Activated CD4-positive, alpha-beta T cell treated with anti-CD3 and anti-CD28 coated beads, Interleukin-2, amount 50 U/mL, for 16 hours (primary cell): ENCODE results near the gene MOB3B.

Experiments used
- DNase-seq: peaks from one replicate; pipeline ENCODE4 v3.0.0-alpha.2; 2020

The MOB3B gene

GRCh38 chr9:27414220-27414761, 115.3 kb downstream of the MOB3B start:
- DNase-seq = no peak

GRCh38 chr9:27413511-27414219, 115.9 kb downstream of the MOB3B start:
- DNase-seq = no peak

- DNase-seq = no peak
Observed at GRCh38 chr9:27412963-27413362, 116.7 kb downstream of the MOB3B start.

- DNase-seq = no peak
Observed at GRCh38 chr9:27412081-27412480, 117.5 kb downstream of the MOB3B start.

- DNase-seq = no peak
Observed at GRCh38 chr9:27408482-27408881, 121.1 kb downstream of the MOB3B start.

GRCh38 chr9:27408001-27408400, 121.6 kb downstream of the MOB3B start:
- no peak for DNase-seq

GRCh38 chr9:27407491-27407890, 122.1 kb downstream of the MOB3B start:
- no peak for DNase-seq

GRCh38 chr9:27404661-27405060, 125.0 kb downstream of the MOB3B start:
- DNase-seq = no peak

- no peak for DNase-seq
Observed at GRCh38 chr9:27402626-27403025, 127.0 kb downstream of the MOB3B start.

- DNase-seq = no peak
Observed at GRCh38 chr9:27400334-27400880, 129.2 kb downstream of the MOB3B start.

GRCh38 chr9:27398982-27399653, 130.5 kb downstream of the MOB3B start:
- no peak for DNase-seq

GRCh38 chr9:27396495-27396894, 133.1 kb downstream of the MOB3B start:
- no peak for DNase-seq

GRCh38 chr9:27395484-27395921, 134.1 kb downstream of the MOB3B start:
- no peak for DNase-seq

GRCh38 chr9:27394826-27395201, 134.8 kb downstream of the MOB3B start:
- DNase-seq = no peak

- no peak for DNase-seq
Observed at GRCh38 chr9:27394154-27394825, 135.3 kb downstream of the MOB3B start.

- no peak for DNase-seq
Observed at GRCh38 chr9:27393054-27393846, 136.4 kb downstream of the MOB3B start.

- DNase-seq = no peak
Observed at GRCh38 chr9:27392451-27392850, 137.2 kb downstream of the MOB3B start.

GRCh38 chr9:27391040-27391895, 138.3 kb downstream of the MOB3B start:
- no peak for DNase-seq

GRCh38 chr9:27388150-27388549, 141.5 kb downstream of the MOB3B start:
- no peak for DNase-seq

GRCh38 chr9:27387722-27388121, 141.9 kb downstream of the MOB3B start:
- no peak for DNase-seq

GRCh38 chr9:27386571-27387091, 143.0 kb downstream of the MOB3B start:
- no peak for DNase-seq
